ENCODE measurements around the gene ATP5F1A.
A peak's percentile ranks its signal among the peaks of the same experiment; 100 is the strongest.
"Not testable (repeated sequence)": the region's sequence is repeated elsewhere in the genome, so short reads cannot be mapped to it uniquely, and the experiment has no call there.

Gene ATP5F1A

GRCh38 chr18:46047369-46047768 is 50.7 kb downstream of the ATP5F1A start:
- DNase-seq (ENCODE audit: low read depth in 2 of 2) = not testable (repeated sequence)

- no peak for DNase-seq (ENCODE audit: low read depth in 2 of 2)
Measured at GRCh38 chr18:46046688-46047087, 51.4 kb downstream of the ATP5F1A start.

DNA sequence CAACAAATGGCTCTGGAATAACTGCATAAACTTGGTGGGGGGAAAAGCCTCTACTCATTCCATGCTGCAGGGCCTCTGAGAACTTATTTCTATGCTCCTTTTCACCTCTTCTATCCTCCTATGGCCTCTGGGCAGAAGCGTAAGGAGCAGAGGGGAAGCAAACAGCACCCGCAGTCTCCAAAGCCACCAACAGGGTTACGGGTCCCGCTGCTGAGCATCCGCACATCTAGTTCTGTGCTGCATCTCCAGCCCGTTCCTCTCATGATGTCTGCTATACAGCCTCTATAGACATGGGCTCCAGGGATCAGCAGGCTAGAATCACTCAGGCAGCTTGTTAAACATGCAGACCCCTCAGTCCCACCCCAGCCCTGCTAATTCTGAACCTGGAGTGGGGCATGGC is 52.0 kb downstream of the ATP5F1A start:
- no peak for DNase-seq (ENCODE audit: low read depth in 2 of 2)

- DNase-seq (ENCODE audit: low read depth in 2 of 2) = peak in 1 of 2 donors; percentile 9
Measured at GRCh38 chr18:46042571-46043123, 55.4 kb downstream of the ATP5F1A start.

DNA sequence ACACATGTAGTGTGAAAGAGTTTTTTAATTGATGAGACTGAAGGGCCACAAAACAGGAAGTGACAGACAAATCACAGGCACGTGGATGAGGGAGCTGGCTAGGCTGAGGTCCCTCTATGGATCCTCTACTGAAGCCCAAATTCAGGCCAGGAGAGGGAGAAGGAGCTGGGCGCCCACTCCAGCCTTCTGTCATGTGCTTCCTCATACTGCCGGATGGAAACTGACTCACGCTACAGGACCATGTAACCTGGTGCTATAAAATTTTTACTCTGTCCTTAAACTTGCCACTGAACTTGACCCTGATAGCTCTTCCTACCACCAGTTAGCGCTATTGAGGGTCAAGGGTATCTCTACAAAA is 57.4 kb downstream of the ATP5F1A start:
- no peak for DNase-seq (ENCODE audit: low read depth in 2 of 2)

GRCh38 chr18:46040033-46040746 is 57.9 kb downstream of the ATP5F1A start:
- DNase-seq (ENCODE audit: low read depth in 2 of 2) = no peak

- no peak for DNase-seq (ENCODE audit: low read depth in 2 of 2)
Measured at GRCh38 chr18:46037512-46038305, 60.4 kb downstream of the ATP5F1A start.

- no peak for DNase-seq (ENCODE audit: low read depth in 2 of 2)
Measured at GRCh38 chr18:46035696-46036680, 62.1 kb downstream of the ATP5F1A start.

DNA sequence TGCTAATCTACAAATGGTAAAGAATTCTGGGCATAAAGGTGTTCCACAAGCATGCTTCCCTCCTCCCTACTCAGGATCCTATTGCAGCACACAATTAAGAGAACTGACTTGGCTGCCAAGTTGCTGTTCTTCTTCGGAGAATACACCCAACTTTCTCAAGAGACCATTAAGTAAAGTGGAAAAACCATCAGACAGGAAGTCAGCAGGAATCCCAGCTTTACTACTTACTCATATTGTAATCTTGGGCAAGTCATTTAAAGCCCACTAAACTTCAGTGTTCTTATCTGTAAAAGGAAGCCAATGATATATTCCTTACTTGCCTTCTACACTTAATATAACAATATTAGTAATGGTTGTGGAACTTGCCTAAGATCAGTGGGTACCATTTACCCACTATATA is 63.9 kb downstream of the ATP5F1A start:
- no peak for DNase-seq (ENCODE audit: low read depth in 2 of 2)

DNA sequence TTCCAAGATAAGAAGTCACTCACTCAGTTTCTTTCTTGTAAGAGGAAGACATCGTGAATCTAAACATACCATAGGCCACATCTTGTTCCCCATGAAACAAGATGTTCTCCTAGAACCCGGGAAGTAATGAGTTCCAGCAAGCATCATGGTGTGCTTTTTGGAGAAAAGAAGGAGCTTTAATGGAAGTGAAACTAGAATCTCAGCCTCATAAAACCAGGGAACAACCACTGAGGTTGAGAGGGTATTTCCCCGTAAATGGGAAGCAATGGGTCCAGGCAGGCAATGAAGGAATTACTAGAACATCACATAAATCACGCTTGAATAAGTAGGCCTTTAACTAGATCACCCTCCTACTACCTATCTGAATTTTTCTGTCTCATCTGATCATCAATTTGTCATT is 66.4 kb downstream of the ATP5F1A start:
- DNase-seq (ENCODE audit: low read depth in 2 of 2) = no peak

All from stimulated activated CD4-positive, alpha-beta T cell treated with anti-CD3 and anti-CD28 coated beads, Interleukin-15, amount 100 ng/mL, for 48 hours (primary cell).